ENCODE measurements around the gene GPR137.

DNA sequence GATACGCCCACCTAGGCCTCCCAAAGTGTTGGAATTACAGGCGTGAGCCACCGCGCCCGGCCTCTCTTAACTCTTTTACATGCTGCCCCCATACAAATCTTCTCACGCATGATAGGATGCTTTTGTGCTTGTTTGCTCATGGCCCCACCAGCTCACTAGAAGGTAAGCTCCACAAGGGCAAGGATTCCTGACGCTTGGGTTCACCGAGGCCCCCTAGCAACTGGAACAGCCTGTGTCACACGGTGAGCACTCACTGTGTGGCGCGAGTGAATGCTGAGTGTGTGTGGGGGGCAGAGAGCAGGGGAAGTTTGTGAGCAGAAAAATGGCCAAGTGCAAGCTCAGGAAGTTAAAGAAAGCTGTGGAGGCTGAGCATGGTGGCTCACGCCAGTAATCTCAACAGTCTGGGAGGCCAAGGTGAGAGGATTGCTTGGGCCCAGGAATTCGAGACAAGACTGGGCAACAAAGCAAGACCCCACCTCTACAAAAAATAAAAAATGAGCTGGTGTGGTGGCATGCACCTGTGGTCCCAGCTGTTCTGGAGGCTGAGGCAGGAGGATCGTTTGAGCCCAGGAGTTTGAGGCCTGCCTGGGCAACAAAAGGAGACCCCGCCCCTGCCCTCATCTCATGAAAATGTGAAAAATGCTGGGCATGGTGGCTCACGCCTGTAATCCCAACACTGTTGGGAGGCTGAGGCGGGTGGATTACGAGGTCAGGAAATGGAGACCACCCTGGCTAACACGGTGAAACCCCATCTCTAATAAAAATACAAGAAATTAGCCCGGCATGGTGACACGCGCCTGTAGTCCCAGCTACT lies 3.5 kb upstream of the GPR137 start:
- TF ChIP-seq, protein P1, sequence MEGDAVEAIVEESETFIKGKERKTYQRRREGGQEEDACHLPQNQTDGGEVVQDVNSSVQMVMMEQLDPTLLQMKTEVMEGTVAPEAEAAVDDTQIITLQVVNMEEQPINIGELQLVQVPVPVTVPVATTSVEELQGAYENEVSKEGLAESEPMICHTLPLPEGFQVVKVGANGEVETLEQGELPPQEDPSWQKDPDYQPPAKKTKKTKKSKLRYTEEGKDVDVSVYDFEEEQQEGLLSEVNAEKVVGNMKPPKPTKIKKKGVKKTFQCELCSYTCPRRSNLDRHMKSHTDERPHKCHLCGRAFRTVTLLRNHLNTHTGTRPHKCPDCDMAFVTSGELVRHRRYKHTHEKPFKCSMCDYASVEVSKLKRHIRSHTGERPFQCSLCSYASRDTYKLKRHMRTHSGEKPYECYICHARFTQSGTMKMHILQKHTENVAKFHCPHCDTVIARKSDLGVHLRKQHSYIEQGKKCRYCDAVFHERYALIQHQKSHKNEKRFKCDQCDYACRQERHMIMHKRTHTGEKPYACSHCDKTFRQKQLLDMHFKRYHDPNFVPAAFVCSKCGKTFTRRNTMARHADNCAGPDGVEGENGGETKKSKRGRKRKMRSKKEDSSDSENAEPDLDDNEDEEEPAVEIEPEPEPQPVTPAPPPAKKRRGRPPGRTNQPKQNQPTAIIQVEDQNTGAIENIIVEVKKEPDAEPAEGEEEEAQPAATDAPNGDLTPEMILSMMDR (IDR thresholded peaks at IDR 0.05; ENCODE audit: low read depth, low read length, missing input control): no peak
- TF ChIP-seq, protein P2, sequence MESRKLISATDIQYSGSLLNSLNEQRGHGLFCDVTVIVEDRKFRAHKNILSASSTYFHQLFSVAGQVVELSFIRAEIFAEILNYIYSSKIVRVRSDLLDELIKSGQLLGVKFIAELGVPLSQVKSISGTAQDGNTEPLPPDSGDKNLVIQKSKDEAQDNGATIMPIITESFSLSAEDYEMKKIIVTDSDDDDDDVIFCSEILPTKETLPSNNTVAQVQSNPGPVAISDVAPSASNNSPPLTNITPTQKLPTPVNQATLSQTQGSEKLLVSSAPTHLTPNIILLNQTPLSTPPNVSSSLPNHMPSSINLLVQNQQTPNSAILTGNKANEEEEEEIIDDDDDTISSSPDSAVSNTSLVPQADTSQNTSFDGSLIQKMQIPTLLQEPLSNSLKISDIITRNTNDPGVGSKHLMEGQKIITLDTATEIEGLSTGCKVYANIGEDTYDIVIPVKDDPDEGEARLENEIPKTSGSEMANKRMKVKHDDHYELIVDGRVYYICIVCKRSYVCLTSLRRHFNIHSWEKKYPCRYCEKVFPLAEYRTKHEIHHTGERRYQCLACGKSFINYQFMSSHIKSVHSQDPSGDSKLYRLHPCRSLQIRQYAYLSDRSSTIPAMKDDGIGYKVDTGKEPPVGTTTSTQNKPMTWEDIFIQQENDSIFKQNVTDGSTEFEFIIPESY (IDR thresholded peaks at IDR 0.05): no peak
- TF ChIP-seq HNF4A (conservative IDR thresholded peaks at IDR 0.05) (no peak), GABPA (IDR thresholded peaks at IDR 0.05 in 1 of 2, conservative IDR thresholded peaks at IDR 0.05 in 1 of 2) (no peak), SP1 (IDR thresholded peaks at IDR 0.05) (no peak), FOXA1 (IDR thresholded peaks at IDR 0.05) (no peak), RAD21 (IDR thresholded peaks at IDR 0.05) (no peak), TAF1 (conservative IDR thresholded peaks at IDR 0.05) (no peak), YY1 (IDR thresholded peaks at IDR 0.05) (no peak), HNF4G (IDR thresholded peaks at IDR 0.05) (no peak), JUND (IDR thresholded peaks at IDR 0.05) (no peak)
- TF ChIP-seq, protein P3, sequence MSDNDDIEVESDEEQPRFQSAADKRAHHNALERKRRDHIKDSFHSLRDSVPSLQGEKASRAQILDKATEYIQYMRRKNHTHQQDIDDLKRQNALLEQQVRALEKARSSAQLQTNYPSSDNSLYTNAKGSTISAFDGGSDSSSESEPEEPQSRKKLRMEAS (IDR thresholded peaks at IDR 0.05): no peak
- TF ChIP-seq, protein P4, sequence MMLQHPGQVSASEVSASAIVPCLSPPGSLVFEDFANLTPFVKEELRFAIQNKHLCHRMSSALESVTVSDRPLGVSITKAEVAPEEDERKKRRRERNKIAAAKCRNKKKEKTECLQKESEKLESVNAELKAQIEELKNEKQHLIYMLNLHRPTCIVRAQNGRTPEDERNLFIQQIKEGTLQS (IDR thresholded peaks at IDR 0.05): no peak
- TF ChIP-seq, protein P5, sequence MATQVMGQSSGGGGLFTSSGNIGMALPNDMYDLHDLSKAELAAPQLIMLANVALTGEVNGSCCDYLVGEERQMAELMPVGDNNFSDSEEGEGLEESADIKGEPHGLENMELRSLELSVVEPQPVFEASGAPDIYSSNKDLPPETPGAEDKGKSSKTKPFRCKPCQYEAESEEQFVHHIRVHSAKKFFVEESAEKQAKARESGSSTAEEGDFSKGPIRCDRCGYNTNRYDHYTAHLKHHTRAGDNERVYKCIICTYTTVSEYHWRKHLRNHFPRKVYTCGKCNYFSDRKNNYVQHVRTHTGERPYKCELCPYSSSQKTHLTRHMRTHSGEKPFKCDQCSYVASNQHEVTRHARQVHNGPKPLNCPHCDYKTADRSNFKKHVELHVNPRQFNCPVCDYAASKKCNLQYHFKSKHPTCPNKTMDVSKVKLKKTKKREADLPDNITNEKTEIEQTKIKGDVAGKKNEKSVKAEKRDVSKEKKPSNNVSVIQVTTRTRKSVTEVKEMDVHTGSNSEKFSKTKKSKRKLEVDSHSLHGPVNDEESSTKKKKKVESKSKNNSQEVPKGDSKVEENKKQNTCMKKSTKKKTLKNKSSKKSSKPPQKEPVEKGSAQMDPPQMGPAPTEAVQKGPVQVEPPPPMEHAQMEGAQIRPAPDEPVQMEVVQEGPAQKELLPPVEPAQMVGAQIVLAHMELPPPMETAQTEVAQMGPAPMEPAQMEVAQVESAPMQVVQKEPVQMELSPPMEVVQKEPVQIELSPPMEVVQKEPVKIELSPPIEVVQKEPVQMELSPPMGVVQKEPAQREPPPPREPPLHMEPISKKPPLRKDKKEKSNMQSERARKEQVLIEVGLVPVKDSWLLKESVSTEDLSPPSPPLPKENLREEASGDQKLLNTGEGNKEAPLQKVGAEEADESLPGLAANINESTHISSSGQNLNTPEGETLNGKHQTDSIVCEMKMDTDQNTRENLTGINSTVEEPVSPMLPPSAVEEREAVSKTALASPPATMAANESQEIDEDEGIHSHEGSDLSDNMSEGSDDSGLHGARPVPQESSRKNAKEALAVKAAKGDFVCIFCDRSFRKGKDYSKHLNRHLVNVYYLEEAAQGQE (IDR thresholded peaks at IDR 0.05): no peak
